NCI-H460 (cell line): ENCODE results near the gene ALX4. TPM values are rescaled to one million over a fixed set of nuclear protein-coding genes. Genes with fewer than 3 reads are reported as not detected.

Experiments
- DNase-seq: peaks from one replicate; pipeline ENCODE4 v3.0.0-alpha.2; 2016; ENCODE audit warnings: low read depth; ENCODE audit errors: extremely low read depth
- total RNA-seq: library from RNA; depleted of rRNA; stranded (reverse); fragments of >200 nt; shearing (Covaris generic); gene quantifications from 2 replicates; pipeline ENCODE4 v1.2.3, GENCODE V29; 2014

ALX4 gene
- total RNA-seq, 1 experiment from 2014 or later: 0.62 TPM

DNA sequence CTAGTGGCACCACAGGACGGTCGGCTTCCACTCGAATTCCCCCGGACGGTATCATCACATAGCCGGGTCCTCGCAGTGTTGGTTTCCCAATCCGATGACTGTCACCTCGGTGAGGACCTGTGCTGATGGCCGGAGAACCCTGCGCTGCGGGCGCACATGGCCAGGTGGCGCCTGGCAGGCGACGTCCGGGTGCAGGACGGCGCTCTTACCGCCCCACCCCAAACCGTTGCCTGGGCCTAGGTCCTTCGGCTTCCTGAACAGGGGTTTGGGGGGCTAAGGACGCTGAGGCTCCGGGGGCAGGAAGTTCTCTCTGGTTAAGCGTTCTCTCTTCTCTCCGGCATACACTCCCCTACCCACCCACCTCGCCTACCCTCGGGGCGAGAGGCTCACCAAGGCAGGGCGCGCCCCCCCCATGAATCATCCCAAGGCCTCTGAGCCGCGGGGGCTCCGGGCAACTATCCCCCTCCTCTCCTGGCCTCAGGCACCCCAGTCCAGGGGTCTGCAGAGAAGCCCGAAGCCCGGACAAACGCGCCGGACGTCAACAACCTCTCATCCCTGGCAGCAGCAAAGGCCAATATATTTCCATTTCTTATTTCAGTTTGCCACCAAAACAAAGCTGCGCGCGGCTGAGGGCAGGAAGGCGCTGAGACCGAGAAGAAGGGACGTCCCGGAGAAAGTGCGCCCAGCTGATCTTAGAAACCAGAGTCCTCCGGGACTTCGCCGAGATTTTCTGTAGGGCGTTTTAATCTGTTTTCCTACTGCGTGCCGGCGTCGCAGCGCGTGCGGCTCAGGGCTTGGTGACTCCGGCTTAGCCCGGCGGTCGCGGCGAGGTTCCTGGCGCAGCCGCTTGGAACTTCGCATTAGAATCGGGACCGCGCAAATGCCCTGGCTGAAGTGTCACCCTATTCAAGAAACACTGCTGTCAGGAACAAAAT, 5.6 kb downstream of the ALX4 start:
- no peak for DNase-seq

DNA sequence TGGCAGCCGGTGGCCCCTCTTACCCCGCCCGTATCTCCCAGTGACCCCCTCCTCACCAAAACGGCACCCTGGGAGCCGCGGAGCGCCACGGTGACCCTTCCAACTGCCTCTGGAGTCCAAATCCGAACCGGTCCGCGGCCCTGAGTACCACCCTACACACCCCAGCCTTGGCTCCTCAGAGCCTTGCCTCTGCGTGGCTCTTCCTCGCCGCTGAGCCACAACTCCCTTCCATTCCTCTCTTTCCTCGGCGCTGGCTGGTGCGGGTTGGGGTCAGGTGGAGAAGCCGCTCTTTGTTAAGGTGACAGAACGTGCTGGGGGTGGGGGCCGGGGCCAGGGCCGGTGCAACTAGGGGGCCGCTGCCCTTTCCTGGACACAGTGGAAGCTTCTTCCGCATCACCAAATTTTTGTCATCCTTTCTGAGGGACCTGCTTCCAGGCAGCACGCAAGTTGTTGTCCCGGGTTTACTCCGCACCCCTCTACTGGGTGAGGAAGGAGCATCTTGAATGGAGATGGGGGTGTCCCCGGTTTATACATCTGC, 6.5 kb downstream of the ALX4 start:
- no peak for DNase-seq

- DNase-seq: peak; percentile 52
These were observed 8.2 kb downstream of the ALX4 start for GRCh38 chr11:44301564-44302271.

- no peak for DNase-seq
These were observed 8.9 kb downstream of the ALX4 start for GRCh38 chr11:44300844-44301563.

- no peak for DNase-seq
These were observed 11.1 kb downstream of the ALX4 start for GRCh38 chr11:44298862-44299261.

DNA sequence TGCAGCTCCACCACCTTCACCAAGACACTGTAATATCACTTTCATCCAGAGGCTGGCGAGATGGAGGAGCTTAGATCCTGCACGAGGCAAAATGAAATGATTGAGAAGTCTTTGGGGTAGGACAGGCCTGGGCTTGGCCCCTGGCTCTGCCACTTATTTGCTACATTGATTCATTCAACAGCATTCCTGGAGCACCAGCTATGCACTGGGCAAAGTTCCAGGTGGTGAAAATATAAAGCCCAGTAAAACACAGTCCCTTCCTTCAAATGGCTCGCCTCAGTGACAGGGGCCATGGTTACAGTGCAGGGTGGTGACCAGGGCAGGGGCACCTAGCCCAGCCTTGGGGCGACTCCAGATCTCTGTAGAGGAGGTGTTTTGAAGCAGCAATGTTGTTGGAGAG, 19.7 kb downstream of the ALX4 start:
- no peak for DNase-seq

- DNase-seq: no peak
These were observed 21.8 kb downstream of the ALX4 start for GRCh38 chr11:44288133-44288526.

DNA sequence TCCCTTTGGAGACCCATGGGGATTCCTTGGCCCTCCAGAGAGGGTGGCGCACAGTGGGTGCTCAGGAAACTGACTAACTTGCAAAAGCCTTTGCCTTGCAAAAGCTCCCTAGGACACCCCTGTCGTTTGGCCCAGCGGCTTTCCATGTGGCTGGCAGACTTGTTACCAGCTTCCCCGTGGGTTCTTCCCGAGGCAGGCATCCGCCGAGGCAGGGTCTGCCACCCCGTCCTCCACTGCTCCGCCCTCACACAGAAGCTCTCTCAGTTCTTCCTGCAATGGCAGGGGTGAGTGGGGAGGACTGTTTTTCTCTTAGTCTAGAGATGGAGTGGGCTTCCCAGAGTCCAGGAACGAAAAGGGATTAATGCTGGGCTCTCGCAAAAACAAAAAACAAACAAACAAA, 23.0 kb downstream of the ALX4 start:
- no peak for DNase-seq

- DNase-seq: peak; percentile 38
These were observed 23.6 kb downstream of the ALX4 start for GRCh38 chr11:44286268-44286880.

DNA sequence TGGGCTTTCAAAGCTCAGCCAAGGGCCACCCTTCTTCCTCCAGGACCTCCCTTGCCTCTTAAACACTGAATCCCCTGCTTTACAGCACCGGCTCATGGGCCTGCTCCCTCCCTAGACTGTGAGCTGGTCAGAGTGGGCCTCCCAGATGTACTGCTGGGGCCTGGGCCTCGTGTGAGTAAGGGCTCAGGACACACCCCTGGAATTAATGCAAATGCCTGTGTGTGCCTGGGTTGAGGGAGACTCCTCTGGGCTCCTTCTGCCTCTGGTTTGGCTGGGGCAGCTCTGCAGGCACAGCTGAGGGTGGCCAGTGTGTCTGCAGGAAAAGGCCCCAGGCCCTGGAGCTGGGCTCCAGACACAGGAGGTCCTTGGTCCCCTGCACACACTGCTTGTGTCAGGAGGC, 24.2 kb downstream of the ALX4 start:
- no peak for DNase-seq

DNA sequence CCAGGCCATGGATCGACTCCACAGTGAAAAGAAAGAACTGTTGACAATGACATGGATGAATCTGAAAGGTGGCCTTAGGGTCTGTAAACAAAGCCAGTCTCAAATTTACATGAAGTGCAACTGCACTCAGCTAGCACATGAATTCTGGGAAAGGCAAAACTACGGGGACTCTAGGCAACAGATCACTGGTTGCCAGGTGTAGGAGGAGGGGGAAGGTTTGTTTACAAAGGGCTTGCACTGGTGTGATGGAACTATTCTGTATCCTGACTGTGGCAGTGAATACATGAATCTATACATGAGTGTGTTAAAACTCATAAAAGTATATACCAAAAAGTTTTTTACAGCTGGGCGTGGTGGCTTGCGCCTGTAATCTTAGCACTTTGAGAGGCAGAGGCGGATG, 27.3 kb downstream of the ALX4 start:
- no peak for DNase-seq

- DNase-seq: no peak
These were observed 28.8 kb downstream of the ALX4 start for GRCh38 chr11:44281151-44281550.

GRCh38 chr11:44280257-44280656, 29.7 kb downstream of the ALX4 start:
- no peak for DNase-seq

GRCh38 chr11:44279483-44279882, 30.5 kb downstream of the ALX4 start:
- DNase-seq: no peak

DNA sequence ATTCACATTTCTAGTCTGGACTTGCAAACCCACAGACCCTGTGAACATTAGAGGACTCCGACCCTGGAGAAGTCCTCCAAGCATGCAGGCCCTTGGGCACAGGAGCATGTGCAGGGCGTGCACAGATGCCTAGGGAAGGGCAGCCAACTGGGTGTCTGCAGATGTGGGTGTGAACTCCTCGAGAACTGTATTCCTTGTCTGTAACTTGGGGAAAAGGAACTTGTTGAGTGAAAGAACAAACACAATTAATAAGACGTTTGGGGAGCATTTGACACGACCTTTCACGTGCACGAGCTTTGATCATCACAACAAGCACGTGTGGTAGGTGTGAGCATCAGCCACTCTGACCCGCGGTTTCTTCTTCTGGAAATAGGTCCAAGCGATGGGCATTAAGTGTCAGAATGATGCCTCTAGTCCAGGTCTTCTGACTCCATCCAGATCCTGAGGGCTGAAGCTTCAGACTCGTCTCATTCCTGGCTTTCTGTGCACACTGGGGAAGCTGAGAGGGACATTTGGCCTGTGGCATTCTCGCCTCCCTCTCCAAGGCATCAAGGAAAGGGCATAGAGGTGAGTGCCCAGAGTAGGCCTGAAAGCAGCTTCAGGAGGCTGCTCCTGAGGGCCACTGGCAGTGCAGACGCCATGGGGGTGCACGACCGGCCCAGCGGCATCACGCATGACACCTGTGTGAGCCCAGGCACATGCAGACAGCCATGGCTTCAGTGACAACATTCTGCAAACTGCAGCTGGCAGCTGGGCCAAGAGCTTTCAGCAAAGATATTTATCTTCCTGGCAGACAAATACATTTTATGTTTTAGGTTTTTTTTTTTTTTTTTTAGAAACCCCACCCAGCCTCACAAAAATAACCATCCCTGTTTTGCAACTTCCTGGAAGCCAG, 32.5 kb downstream of the ALX4 start:
- DNase-seq: no peak

GRCh38 chr11:44275961-44276550, 33.9 kb downstream of the ALX4 start:
- no peak for DNase-seq

- no peak for DNase-seq
These were observed 34.7 kb downstream of the ALX4 start for GRCh38 chr11:44275241-44275640.

- DNase-seq: no peak
These were observed 35.5 kb downstream of the ALX4 start for GRCh38 chr11:44274404-44274803.

- no peak for DNase-seq
These were observed 38.7 kb downstream of the ALX4 start for GRCh38 chr11:44271286-44271685.
